GM18951 (cell line): Measurements from ENCODE around the gene INO80C.

Experiments
- POLR2A ChIP-seq: IDR thresholded peaks from 4 replicates; pipeline ENCODE4 v1.6.1; 2011; ENCODE audit warnings: mild to moderate bottlenecking; ENCODE audit not compliant: insufficient read length, insufficient read depth; ENCODE audit errors: extremely low read depth
- in situ Hi-C: fragments of 300-500 bp; cut with MboI; formaldehyde crosslinking; loops from one replicate; pipeline ENCODE4 v1.12.0; 2022; ENCODE audit warnings: low sequenced_read_pairs, mixed read lengths, inconsistent platforms; ENCODE audit not compliant: unreplicated experiment

INO80C gene

DNA sequence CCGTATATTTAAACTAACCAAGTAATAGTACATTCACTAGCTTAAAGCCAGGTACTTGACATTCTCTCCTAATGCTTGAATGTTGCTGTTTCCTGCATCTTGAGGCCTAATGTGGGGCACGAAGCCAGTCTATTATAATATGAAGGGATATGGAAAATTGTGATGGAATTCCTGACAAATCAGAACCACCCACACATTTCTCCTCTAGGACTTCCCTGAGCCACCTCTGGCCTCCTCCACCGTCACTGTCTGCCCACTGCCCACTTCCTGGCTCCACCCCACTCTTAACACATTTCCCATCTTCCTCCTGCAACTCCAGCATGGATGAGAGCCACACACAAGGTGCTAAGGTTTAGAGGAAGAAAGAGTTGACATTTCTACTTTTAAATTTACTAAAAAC lies 19.0 kb upstream of the INO80C start:
- no peak for TF ChIP-seq POLR2A
- in situ Hi-C loops, result no loop called here

DNA sequence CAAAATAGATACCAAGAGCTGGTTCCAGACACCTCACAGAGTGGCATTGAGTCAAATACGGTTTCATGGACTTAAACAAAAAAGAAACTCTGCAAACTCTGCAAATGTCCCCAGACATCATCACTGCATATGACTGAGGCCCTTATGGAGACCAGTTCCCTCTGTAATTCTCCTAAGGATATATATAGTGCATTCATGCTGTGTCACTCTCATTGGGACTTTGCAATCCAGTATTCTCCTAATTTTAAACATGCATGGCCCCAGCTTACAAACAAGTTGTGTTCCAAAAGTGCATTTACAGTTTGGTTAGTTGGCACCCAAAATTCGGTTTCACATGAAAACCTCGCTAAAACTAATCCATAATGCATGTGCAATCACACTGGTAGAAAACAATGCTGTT lies 18.6 kb upstream of the INO80C start:
- no peak for TF ChIP-seq POLR2A
- in situ Hi-C loops, result no loop called here

DNA sequence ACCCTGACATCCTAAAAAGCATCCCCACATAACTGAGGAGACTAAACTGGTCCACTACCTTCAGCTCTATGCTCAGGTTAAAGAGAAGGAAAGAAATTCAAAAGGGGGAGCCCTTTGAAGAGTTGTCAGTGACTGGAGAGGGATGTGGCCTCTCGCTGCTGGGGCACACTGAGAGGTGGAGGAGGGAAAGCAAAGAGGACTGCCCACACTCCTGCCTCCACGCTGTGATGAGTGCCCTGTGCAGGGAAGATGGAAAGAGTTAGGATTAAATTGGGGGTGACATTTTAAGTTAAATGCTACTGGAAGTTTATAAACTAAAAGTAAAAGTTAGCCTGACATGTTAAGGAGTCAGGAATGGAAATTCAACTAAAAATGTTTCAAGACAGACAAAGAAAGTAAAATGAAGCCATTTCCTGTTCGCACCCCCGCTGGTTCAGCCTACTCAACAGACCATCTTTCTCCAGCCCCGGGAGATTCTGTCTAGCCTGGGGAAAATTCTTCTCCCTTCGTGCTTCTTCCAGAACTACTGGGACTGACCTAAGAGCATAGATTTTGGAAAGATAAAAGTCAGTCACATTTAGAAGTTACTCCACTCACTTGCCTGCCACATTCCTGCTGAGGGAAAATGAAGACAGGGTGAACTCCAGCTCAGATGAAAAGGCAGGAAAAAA lies 17.8 kb upstream of the INO80C start:
- in situ Hi-C loops, result no loop called here
- no peak for TF ChIP-seq POLR2A

DNA sequence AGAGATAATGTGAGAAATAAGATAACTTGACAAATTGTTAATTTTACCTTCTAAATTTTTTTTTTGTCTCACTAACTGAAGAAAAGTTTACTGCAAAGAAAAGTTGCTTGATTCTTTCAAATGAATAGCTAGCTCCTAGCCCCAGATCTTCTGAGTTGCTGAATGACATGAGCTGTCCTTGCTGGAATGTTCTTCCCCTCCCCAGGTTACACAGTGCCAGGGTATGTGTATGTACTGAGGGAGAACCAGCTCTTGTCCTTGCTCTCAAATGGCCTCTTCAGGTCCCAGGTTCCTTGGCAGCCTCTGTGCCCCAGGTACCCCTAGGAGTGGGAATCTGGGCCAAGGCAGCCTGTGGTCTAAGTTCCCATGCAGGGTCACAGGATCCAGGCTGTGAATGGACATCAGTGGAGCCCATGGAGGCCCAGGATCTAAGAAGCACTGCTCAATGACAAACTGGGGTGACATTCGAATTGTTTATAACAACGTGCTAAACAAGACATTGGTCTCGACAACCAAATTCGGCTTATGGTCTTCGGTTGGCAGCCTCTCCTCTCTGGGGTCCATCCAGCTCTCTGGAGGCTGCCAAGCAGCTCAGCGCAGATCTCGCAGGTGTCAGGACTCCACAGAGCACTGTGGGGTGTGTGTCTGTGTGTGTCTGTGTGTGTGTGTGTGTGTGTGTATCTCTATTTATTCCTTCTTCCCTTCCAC lies 17.1 kb upstream of the INO80C start:
- TF ChIP-seq POLR2A, result no peak
- in situ Hi-C loops, result no loop called here

GRCh38 chr18:35514283-35514682 lies 16.5 kb upstream of the INO80C start:
- in situ Hi-C loops, result no loop called here

GRCh38 chr18:35513181-35513936 lies 15.6 kb upstream of the INO80C start:
- in situ Hi-C loops, result no loop called here
- TF ChIP-seq POLR2A, result no peak

More at GRCh38 chr18:35514283-35514682, 16.5 kb upstream of the INO80C start:
- no peak for TF ChIP-seq POLR2A

DNA sequence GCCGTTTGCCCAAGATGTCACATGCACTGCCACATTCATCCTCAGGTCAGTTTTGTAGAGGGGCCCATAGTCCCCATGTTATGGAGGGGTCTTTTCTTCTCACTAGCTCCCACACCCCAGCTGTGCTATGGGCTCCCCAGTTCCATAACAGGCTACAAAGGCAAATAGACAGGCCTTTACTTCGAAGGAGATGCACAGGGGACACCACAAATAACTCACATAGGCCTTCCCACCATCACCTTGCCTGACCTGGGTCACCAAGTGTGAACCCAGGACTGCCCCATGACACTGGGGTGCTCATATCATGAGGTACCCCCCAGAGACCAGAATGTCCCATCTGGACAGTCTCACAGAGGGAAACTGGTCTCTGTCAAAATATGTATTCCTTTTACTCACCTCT lies 15.0 kb upstream of the INO80C start:
- no peak for TF ChIP-seq POLR2A
- in situ Hi-C loops, result no loop called here

- in situ Hi-C loops, result no loop called here
- TF ChIP-seq POLR2A, result no peak
Observed at GRCh38 chr18:35511833-35512232, 14.1 kb upstream of the INO80C start.

- TF ChIP-seq POLR2A, result no peak
- in situ Hi-C loops, result no loop called here
Observed at GRCh38 chr18:35511428-35511827, 13.7 kb upstream of the INO80C start.

GRCh38 chr18:35510076-35510651 lies 12.4 kb upstream of the INO80C start:
- TF ChIP-seq POLR2A, result no peak
- in situ Hi-C loops, result no loop called here

DNA sequence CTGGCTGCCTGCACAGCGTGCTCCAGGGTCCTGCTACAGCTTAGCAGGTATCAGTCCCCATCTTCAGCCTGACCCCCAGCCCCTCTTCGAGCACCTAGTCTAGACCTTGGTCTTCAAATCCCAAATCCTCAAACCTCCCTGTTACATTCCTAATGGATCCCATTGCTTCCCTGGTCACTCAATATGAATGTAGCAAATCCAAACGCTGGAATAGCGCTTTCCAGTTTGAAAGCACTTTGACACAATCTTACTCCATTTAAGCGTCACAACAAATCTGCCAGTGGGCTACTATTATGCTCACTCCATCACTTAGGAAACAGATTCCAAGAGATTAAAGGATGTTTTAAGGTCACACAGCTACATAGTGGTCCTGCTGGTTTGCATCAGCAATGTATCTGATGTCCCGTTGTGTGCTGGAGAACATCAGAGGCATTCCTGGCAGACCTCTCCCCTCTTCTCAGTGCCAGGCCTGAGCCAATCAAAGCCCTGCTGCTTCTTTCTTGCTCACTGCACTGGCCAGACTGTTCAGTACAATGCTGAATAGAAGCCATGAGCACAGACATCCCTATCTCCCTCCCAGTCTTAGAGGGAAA lies 11.1 kb upstream of the INO80C start:
- TF ChIP-seq POLR2A, result no peak
- in situ Hi-C loops, result no loop called here

DNA sequence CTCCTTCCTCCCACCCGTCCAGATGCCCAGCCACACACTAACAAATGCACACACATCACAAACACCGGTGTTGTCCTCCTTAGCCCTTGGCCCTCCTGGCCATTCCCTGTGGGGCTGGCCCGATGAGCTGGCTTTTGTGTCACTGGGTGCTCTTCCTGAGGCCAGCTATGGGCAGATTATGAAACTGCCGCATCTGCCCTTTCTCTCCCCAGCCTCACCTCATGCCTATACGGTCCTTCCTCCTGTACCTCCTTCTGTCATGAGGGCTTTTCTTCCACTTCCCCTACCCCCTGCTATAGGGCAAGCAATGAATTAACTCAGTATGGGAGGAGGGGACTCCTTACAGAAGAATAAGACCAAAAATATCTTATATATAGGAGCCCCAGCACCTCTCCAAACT lies 10.3 kb upstream of the INO80C start:
- in situ Hi-C loops, result no loop called here
- TF ChIP-seq POLR2A, result no peak

DNA sequence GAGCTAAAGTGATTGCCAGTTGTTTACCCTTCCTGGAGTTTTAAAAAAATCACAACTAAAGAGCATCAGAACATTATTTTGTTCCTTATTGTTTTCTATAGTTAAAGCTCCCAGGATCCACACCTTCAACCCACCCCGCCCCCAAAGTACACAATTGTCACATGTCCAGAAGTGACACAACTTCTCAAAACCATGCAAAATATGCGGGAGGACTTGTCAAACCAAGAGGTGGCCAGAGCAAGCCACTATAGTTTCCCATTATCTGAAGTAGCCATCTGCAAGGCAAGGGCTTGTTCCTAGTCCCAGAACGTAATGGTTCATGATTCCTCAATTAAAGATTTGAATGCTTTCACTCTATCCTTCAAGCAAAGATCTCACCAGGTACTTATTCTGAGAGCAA lies 9.9 kb upstream of the INO80C start:
- in situ Hi-C loops, result no loop called here
- TF ChIP-seq POLR2A, result no peak

GRCh38 chr18:35507192-35507591 lies 9.4 kb upstream of the INO80C start:
- TF ChIP-seq POLR2A, result no peak
- in situ Hi-C loops, result no loop called here
